WERI-Rb-1 (cell line): Measurements from ENCODE around the gene TIMP2.
A peak's percentile ranks its signal among the peaks of the same experiment; 100 is the strongest.
"Not testable (repeated sequence)": the region's sequence is repeated elsewhere in the genome, so short reads cannot be mapped to it uniquely, and the experiment has no call there.

Experiments
- DNase-seq: peaks from one replicate; pipeline ENCODE4 v3.0.0-alpha.2; 2020
- H3K27ac ChIP-seq: fragments of 250-450 bp; sonication (Bioruptor Pico); 2 replicates; pipeline ENCODE4 v1.5.1; 2020; ENCODE audit warnings: mild to moderate bottlenecking, moderate library complexity
- H3K27me3 ChIP-seq: fragments of 250-450 bp; sonication (Bioruptor Pico); 2 replicates; pipeline ENCODE4 v1.5.1; 2021; ENCODE audit warnings: mild to moderate bottlenecking, low read depth, moderate library complexity; ENCODE audit not compliant: insufficient read depth, severe bottlenecking
- H3K36me3 ChIP-seq: fragments of 250-450 bp; sonication (Bioruptor Pico); 2 replicates; pipeline ENCODE4 v1.5.1; 2020; ENCODE audit warnings: mild to moderate bottlenecking, moderate library complexity
- H3K4me3 ChIP-seq: 2 replicates; pipeline ENCODE4 v1.5.1; 2011; ENCODE audit warnings: low read depth, mild to moderate bottlenecking, control low read depth, low read length
- H3K9me3 ChIP-seq: fragments of 250-450 bp; sonication (Bioruptor Pico); 2 replicates; pipeline ENCODE4 v1.5.1; 2021; ENCODE audit warnings: mild to moderate bottlenecking, moderate library complexity; ENCODE audit not compliant: severe bottlenecking
- CTCF ChIP-seq: IDR thresholded peaks from 2 replicates; pipeline ENCODE4 v1.5.1; 2011; ENCODE audit warnings: low read depth, mild to moderate bottlenecking, control low read depth, inconsistent platforms, low read length

The TIMP2 gene

GRCh38 chr17:78879635-78880186 is 45.5 kb downstream of the TIMP2 start:
- no peak for DNase-seq
- Histone ChIP-seq H3K4me3 (no peak overlapping the region), H3K27me3 (no peaks in the 10 kb centered on the region), H3K27ac (no peak overlapping the region), H3K9me3 (no peaks in the 10 kb centered on the region), H3K36me3 (peaks cover 9% of the 10 kb centered on the region)
- no peak for TF ChIP-seq CTCF

GRCh38 chr17:78878871-78879527 is 46.2 kb downstream of the TIMP2 start:
- Histone ChIP-seq H3K27ac (no peak overlapping the region), H3K27me3 (no peaks in the 10 kb centered on the region), H3K9me3 (no peaks in the 10 kb centered on the region), H3K36me3 (peaks cover 9% of the 10 kb centered on the region), H3K4me3 (no peak overlapping the region)
- no peak for TF ChIP-seq CTCF
- DNase-seq, result no peak

GRCh38 chr17:78878261-78878660 is 46.9 kb downstream of the TIMP2 start:
- no peak for TF ChIP-seq CTCF
- Histone ChIP-seq H3K27me3 (no peaks in the 10 kb centered on the region), H3K36me3 (peaks cover 9% of the 10 kb centered on the region), H3K4me3 (no peak overlapping the region), H3K9me3 (no peaks in the 10 kb centered on the region), H3K27ac (no peak overlapping the region)
- DNase-seq, result no peak

GRCh38 chr17:78876954-78877517 is 48.2 kb downstream of the TIMP2 start:
- not testable (repeated sequence) for H3K27ac ChIP-seq, H3K4me3 ChIP-seq, DNase-seq, H3K27me3 ChIP-seq, H3K9me3 ChIP-seq
- peaks cover 19% of the 10 kb centered on the region for H3K36me3 ChIP-seq

GRCh38 chr17:78876094-78876597 is 49.0 kb downstream of the TIMP2 start:
- Histone ChIP-seq H3K36me3 (peaks cover 18% of the 10 kb centered on the region), H3K4me3 (no peak overlapping the region), H3K27ac (peak overlapping the region; percentile 84), H3K9me3 (no peaks in the 10 kb centered on the region), H3K27me3 (no peaks in the 10 kb centered on the region)
- DNase-seq, result no peak
- TF ChIP-seq CTCF, result no peak

- H3K27ac ChIP-seq, result peak overlapping the region; percentile 84
- no peak for TF ChIP-seq CTCF
- no peaks in the 10 kb centered on the region for H3K9me3 ChIP-seq
- peak; percentile 75 for DNase-seq
- no peak overlapping the region for H3K4me3 ChIP-seq
- H3K36me3 ChIP-seq, result peaks cover 24% of the 10 kb centered on the region
- no peaks in the 10 kb centered on the region for H3K27me3 ChIP-seq
These were observed 49.7 kb downstream of the TIMP2 start for GRCh38 chr17:78875363-78876093.
